PC-3 (cell line): ENCODE data around the gene AP1B1. TPM values are rescaled to one million over a fixed set of nuclear protein-coding genes. Genes with fewer than 3 reads are reported as not detected.
A peak's percentile ranks its signal among the peaks of the same experiment; 100 is the strongest.

Experiments
- ATAC-seq: fragments of 200-7000 bp; cut with Tn5 transposase; 2 replicates; pipeline ENCODE4 v1.9.1; 2020; ENCODE audit warnings: mild to moderate bottlenecking, moderate library complexity
- BruUV-seq: library from RNA; stranded (reverse); fragments of 400-500 nt; replicated peaks from 2 replicates; lab custom pipeline; 2021; lab: Mats Ljungman, UMichigan
- CTCF ChIA-PET: fragments of 300-600 bp; sonication (Branson Sonifier 250); formaldehyde crosslinking; loops from one replicate; lab custom pipeline; 2022; ENCODE audit warnings: antibody characterized with exemption; lab: Charles Lee
- POLR2A ChIA-PET: fragments of 300-600 bp; sonication (Branson Sonifier 250); formaldehyde crosslinking; loops from one replicate; lab custom pipeline; 2022; ENCODE audit warnings: antibody characterized with exemption; ENCODE audit not compliant: unreplicated experiment; lab: Charles Lee
- DNase-seq: peaks from one replicate; pipeline ENCODE4 v3.0.0-alpha.2; 2015
- H2AFZ ChIP-seq: fragments of 300-600 bp; sonication (generic); 2 replicates; pipeline ENCODE4 v1.6.0; 2016; ENCODE audit warnings: antibody characterized with exemption, low read length
- H3F3A ChIP-seq: fragments of 300-600 bp; sonication (generic); one replicate; pipeline ENCODE4 v1.6.0; 2017; ENCODE audit warnings: antibody characterized with exemption, low read length, control low read depth, mild to moderate bottlenecking; ENCODE audit not compliant: unreplicated experiment
- H3K27ac ChIP-seq: fragments of 300-600 bp; sonication (generic); 2 replicates; pipeline ENCODE4 v1.5.1; 2016; ENCODE audit warnings: mild to moderate bottlenecking, low read length
- H3K27me3 ChIP-seq: fragments of 300-600 bp; sonication (generic); 2 replicates; pipeline ENCODE4 v1.6.1; 2016; ENCODE audit warnings: low read length, mixed read lengths
- H3K36me3 ChIP-seq: fragments of 300-600 bp; sonication (generic); 2 replicates; pipeline ENCODE4 v1.6.1; 2016; ENCODE audit warnings: low read depth, mixed run types, low read length, mixed read lengths
- H3K4me1 ChIP-seq: fragments of 300-600 bp; sonication (generic); 2 replicates; pipeline ENCODE4 v1.5.1; 2016; ENCODE audit warnings: low read length; ENCODE audit not compliant: insufficient read depth
- H3K4me2 ChIP-seq: fragments of 300-600 bp; sonication (generic); 2 replicates; pipeline ENCODE4 v1.6.0; 2016; ENCODE audit warnings: low read length
- H3K4me3 ChIP-seq: fragments of 300-600 bp; sonication (generic); 2 replicates; pipeline ENCODE4 v1.5.1; 2016; ENCODE audit warnings: mild to moderate bottlenecking, low read length, mixed read lengths
- H3K79me2 ChIP-seq: fragments of 300-600 bp; sonication (generic); 2 replicates; pipeline ENCODE4 v1.6.1; 2017; ENCODE audit warnings: low read length, mixed read lengths
- H3K9ac ChIP-seq: fragments of 300-600 bp; sonication (generic); 2 replicates; pipeline ENCODE4 v1.6.0; 2016; ENCODE audit warnings: mild to moderate bottlenecking, low read length
- H3K9me2 ChIP-seq: fragments of 300-600 bp; sonication (generic); replicated peaks from 2 replicates; pipeline ENCODE4 v1.6.1; 2016; ENCODE audit warnings: mixed run types, low read length, mixed read lengths
- H3K9me3 ChIP-seq: fragments of 300-600 bp; sonication (generic); 2 replicates; pipeline ENCODE4 v1.6.1; 2016; ENCODE audit warnings: low read length, mixed read lengths
- H4K20me1 ChIP-seq: fragments of 300-600 bp; sonication (generic); 2 replicates; pipeline ENCODE4 v1.6.1; 2016; ENCODE audit warnings: low read length, mixed read lengths
- CTCF ChIP-seq: fragments of 300-600 bp; sonication (generic); conservative IDR thresholded peaks from 2 replicates; pipeline ENCODE4 v1.5.1; 2017; ENCODE audit warnings: antibody characterized with exemption, low read depth, mild to moderate bottlenecking, low read length
- EZH2 ChIP-seq: fragments of 300-600 bp; sonication (generic); IDR thresholded peaks from one replicate; pipeline ENCODE4 v1.6.1; 2017; ENCODE audit warnings: antibody characterized with exemption, mild to moderate bottlenecking, low read length; ENCODE audit not compliant: unreplicated experiment
- EZH2phosphoT487 ChIP-seq: fragments of 300-600 bp; sonication (generic); IDR thresholded peaks from 2 replicates; pipeline ENCODE4 v1.6.1; 2018; ENCODE audit warnings: mild to moderate bottlenecking, antibody characterized with exemption, low read length, borderline replicate concordance
- intact Hi-C: fragments of 100-400 bp; cut with micrococcal nuclease; formaldehyde crosslinking; loops from 2 replicates; pipeline ENCODE4 v1.9.0; 2023
- total RNA-seq: library from RNA; depleted of rRNA; stranded (reverse); fragments of >200 nt; gene quantifications from 2 replicates; pipeline ENCODE4 v1.2.3, GENCODE V29; 2014

AP1B1 gene
- total RNA-seq, 1 experiment from 2014 or later: 81.2 TPM

- H2AFZ ChIP-seq: no peak overlapping the region
- H3K9me3 ChIP-seq: no peaks in the 10 kb centered on the region
- H3K4me3 ChIP-seq: no peak overlapping the region
- H3K36me3 ChIP-seq: peaks cover 34% of the 10 kb centered on the region
- POLR2A ChIA-PET: no interaction called here
- ATAC-seq: no peak
- H3K27me3 ChIP-seq: no peaks in the 10 kb centered on the region
- no peak overlapping the region for H3K4me2 ChIP-seq
- H3K9me2 ChIP-seq: no peaks in the 10 kb centered on the region
- no peak for DNase-seq
- peak overlapping the region; percentile 76 for H3K27ac ChIP-seq
- BruUV-seq: no TSS peak
- no peaks in the 10 kb centered on the region; the same call in 1 of the 2 replicates for H4K20me1 ChIP-seq
- no peaks in the 10 kb centered on the region for H3K79me2 ChIP-seq
- H3F3A ChIP-seq: peaks cover 7% of the 10 kb centered on the region
- CTCF ChIA-PET: no interaction called here
- no peak overlapping the region for H3K9ac ChIP-seq
- intact Hi-C loops: no loop called here
- peaks cover 48% of the 10 kb centered on the region for H3K4me1 ChIP-seq
- TF ChIP-seq EZH2phosphoT487 (no peak), CTCF (no peak), EZH2 (no peak)
Measured at GRCh38 chr22:29340566-29340965, 47.8 kb downstream of the AP1B1 start.

- peak overlapping the region; percentile 36 for H3K4me2 ChIP-seq
- BruUV-seq: no TSS peak
- H3K36me3 ChIP-seq: peaks cover 34% of the 10 kb centered on the region
- TF ChIP-seq CTCF (0 out of 2 replicates have a peak, but pooled peaks have one; percentile 19), EZH2 (no peak), EZH2phosphoT487 (no peak)
- H4K20me1 ChIP-seq: peaks cover 2% of the 10 kb centered on the region; the same call in 1 of the 2 replicates
- ATAC-seq: peak; percentile 6
- H3K79me2 ChIP-seq: no peaks in the 10 kb centered on the region
- CTCF ChIA-PET: no interaction called here
- peaks cover 54% of the 10 kb centered on the region for H3K4me1 ChIP-seq
- H3F3A ChIP-seq: peaks cover 10% of the 10 kb centered on the region
- no peak overlapping the region for H3K4me3 ChIP-seq
- H3K9ac ChIP-seq: peak overlapping the region; percentile 38
- DNase-seq: peak; percentile 69
- peak overlapping the region; percentile 76 for H3K27ac ChIP-seq
- H3K27me3 ChIP-seq: no peaks in the 10 kb centered on the region
- intact Hi-C loops: no loop called here
- no peaks in the 10 kb centered on the region for H3K9me2 ChIP-seq
- POLR2A ChIA-PET: no interaction called here
- no peak overlapping the region for H2AFZ ChIP-seq
- no peaks in the 10 kb centered on the region for H3K9me3 ChIP-seq
Measured at GRCh38 chr22:29339381-29340235, 48.8 kb downstream of the AP1B1 start.

GRCh38 chr22:29338398-29338797 is 50.0 kb downstream of the AP1B1 start:
- TF ChIP-seq EZH2 (no peak), EZH2phosphoT487 (no peak), CTCF (no peak)
- Histone ChIP-seq H3K9me3 (no peaks in the 10 kb centered on the region), H3K4me2 (no peak overlapping the region), H3K9ac (no peak overlapping the region), H3K27ac (peak overlapping the region; percentile 76), H3K9me2 (no peaks in the 10 kb centered on the region), H3K27me3 (no peaks in the 10 kb centered on the region), H3K79me2 (no peaks in the 10 kb centered on the region), H3K4me1 (peaks cover 49% of the 10 kb centered on the region), H4K20me1 (peaks cover 5% of the 10 kb centered on the region; the same call in 1 of the 2 replicates), H3K36me3 (peaks cover 34% of the 10 kb centered on the region), H2AFZ (no peak overlapping the region), H3F3A (peaks cover 9% of the 10 kb centered on the region), H3K4me3 (no peak overlapping the region)
- ChIA-PET CTCF (no interaction called here), POLR2A (no interaction called here)
- BruUV-seq: no TSS peak
- intact Hi-C loops: no loop called here
- no peak for ATAC-seq
- no peak for DNase-seq
